Erythroblast (primary cell): ENCODE data around the gene GRIPAP1.

Experiments
- GATA1 ChIP-seq: IDR thresholded peaks from 2 replicates; pipeline ENCODE4 v1.6.1; 2011; ENCODE audit warnings: low read depth, mild to moderate bottlenecking, control low read depth, low read length, moderate library complexity
- POLR2A ChIP-seq: IDR thresholded peaks from 2 replicates; pipeline ENCODE4 v1.6.1; 2011; ENCODE audit warnings: mild to moderate bottlenecking, low read length

DNA sequence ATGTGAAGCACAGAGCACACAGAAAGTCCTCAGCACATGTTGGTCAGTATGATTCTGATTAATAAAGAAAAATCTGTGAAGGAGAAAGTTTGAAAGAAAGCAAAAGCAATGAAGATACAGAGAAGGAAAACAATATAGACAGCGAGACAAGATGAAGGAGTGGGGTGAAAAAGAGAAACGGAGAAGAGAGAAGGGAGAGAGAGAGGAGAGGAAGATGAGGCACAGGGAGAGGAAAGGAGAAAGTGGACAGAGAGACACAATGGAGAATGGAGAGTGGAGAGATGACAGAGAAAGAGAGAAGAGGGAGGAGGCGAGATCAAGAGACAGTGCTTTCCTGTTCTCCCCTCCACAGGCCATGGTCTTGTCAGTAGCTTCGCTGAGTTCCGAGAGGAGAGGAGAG is 26.5 kb downstream of the GRIPAP1 start:
- TF ChIP-seq POLR2A (no peak), GATA1 (no peak)
